ENCODE results near the gene APCDD1L.
"Not testable (repeated sequence)": the region's sequence is repeated elsewhere in the genome, so short reads cannot be mapped to it uniquely, and the experiment has no call there.

Gene APCDD1L

DNA sequence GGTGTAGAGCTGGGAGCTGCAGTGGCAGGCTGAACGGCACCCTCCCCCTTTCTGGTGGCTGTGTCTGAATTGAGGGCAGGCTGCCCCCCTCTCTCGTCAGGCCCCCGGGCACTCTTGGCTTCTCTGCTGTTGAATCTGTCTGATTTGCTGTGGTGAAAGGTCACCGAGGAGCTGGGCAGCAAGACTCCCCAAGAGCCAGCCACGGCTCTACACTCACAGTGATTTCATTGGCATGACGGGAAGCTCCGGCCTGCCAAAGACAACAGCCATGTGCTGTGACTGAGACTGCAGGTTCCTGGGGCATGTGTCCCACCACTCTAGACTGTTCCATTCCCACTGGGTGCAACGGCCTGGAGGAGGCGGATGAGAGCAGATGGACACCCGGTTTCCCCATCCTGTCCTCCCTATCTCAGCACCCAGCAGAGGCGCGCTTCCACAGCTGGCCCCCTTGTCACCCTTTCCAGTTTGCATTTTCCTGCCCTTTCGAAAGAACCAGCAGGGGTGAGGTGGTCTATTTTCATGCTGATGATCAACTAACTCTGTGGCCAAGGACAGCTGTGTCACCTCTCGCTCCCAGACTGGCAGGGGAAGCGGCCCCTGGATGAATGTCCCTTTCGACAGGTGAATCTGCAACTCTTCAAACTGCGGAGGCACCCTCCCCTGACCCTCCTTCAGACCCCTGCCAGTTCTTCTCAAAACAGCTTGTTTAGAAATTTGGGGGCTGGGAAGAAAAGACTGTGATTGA lies 2.2 kb downstream of the APCDD1L start:
- DNase-seq, result no peak

- no peak for DNase-seq
Measured at GRCh38 chr20:58511861-58512260, 3.3 kb downstream of the APCDD1L start.

DNA sequence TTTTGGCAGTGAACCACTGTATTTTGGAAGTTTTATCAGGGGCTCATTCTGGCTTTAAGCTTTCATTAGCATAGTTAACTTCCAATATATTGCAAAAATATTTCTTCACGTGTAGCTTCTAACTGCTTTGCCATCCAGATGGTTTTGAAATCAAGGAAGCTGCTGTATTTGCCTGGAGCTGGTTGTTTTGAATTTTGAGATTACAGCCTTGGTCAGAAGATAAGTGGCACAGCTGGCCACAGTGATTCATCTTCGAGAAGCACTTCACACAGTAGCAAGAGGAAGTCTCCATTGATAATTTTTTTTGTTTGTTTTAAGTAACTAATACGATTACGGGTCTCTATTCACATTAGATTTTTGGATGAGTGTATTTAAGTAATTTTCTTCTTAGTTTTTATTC lies 3.8 kb downstream of the APCDD1L start:
- no peak for DNase-seq

DNA sequence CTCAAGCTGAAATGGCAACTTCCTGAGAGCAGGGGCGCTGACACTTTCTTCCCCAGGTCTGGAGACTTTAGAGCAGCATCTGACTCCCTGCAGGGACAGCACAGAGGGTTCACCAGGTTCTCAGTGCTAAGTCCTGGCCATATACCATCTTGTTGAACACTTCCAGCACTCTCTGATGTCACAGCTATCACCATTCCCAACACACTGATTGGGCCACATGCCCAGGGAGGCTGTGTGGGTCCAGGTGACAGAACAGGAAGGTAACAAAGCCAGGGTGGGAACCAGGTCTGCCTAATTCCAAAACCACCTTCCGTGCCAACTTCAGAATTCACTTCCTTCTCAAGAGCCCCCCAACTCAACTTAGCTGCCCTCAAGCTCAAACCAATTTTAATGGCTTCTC lies 4.3 kb downstream of the APCDD1L start:
- no peak for DNase-seq

- no peak for DNase-seq
Measured at GRCh38 chr20:58508762-58509395, 6.3 kb downstream of the APCDD1L start.

DNA sequence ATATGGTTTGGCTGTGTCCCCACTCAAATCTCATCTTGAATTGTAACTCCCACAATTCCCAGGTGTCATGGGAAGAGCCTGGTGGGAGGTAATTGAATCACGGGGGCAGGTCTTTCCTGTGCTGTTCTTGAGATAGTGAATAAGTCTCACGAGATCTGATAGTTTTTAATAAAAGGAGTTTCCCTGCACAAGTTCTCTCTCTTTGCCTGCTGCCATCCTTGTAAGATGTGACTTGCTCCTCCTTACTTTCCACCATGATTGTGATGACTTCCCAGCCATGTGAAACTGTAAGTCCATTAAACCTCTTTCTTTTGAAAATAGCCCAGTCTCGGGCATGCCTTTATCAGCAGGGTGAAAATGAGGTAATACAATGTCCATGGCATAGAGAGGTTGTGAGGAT lies 8.2 kb downstream of the APCDD1L start:
- not testable (repeated sequence) for DNase-seq

GRCh38 chr20:58504566-58504965 lies 10.6 kb downstream of the APCDD1L start:
- DNase-seq, result no peak

- no peak for DNase-seq
Measured at GRCh38 chr20:58503668-58504067, 11.5 kb downstream of the APCDD1L start.

GRCh38 chr20:58500256-58500655 lies 14.9 kb downstream of the APCDD1L start:
- DNase-seq, result no peak

- no peak for DNase-seq
Measured at GRCh38 chr20:58498470-58499068, 16.6 kb downstream of the APCDD1L start.

DNA sequence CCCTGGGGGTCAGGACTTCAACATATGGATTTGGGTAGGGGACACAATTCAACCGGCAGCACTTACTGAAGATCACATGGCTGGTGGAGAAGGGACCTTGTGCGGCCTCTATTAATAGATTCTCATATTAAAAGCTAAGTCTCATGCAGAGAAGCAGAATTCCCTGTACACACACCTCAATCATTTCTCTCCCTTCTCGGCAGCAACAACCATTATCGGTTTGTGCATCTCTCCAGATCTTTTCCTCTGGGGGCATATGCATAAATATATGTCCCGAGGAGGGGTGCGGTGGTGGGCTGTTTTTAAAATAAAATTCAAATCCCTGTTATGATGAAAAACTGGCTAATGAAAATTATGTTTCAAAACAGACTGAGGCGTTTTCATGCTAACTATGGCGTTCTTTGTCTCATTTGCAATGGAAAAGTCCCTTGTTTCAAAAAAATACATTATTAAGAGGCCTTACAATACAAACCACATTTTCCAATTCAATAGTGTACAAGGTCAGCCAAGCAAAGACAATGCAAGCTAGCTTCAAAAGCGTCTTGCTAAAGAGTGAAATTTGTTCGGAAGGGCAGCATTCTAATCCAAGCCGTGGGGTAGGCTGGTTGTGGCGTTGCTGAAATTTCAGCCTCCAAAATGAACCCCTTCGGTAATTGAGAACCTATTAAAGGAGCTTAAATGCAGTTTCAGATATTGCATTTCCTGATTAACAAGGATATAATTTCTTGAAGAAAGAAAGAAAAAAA lies 17.3 kb downstream of the APCDD1L start:
- no peak for DNase-seq

DNA sequence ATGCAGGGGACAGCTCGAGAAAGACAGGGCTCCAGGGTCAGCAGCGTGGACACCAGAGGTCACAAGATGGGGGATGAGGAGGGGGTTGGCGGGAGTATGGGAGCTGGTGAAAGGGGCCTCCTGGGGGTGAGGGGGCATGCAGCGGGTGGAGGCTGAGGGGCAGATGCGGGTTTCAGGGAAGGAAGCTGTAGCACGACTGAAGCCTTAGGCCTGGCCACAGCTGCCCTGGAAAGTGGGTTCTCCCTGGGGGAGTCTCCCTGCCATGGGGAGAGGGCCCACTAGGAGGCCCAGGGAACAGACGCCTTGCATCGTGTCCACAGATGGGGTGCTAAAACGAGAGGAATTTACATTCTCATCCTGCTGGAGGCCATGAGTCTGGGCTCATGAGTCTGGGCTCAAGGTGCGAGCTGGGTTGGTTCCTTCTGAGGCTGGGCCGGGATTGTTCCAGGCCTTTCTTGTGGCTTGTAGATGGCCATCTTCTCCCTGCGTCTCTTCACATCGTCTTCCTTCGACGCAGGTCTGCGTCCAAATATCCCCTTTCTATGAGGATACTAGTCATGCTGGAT lies 18.0 kb downstream of the APCDD1L start:
- DNase-seq, result no peak

DNA sequence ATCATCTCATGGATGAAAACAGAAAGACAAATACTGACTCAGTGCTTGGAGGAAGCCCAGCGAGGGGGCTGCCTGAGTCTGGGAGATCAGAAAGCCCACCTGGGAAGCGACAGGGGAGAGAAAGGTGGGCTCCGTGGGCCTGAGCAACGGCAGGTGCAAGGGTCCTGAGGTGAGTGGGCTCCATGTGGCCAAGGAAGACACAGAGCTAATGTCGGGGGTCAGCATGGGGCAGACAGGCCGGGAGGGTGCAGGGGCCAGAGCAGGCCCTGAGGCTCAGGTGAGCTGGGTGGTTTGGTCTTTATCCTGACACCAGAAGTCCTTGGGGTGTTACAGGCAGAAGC lies 18.8 kb downstream of the APCDD1L start:
- DNase-seq, result no peak

DNA sequence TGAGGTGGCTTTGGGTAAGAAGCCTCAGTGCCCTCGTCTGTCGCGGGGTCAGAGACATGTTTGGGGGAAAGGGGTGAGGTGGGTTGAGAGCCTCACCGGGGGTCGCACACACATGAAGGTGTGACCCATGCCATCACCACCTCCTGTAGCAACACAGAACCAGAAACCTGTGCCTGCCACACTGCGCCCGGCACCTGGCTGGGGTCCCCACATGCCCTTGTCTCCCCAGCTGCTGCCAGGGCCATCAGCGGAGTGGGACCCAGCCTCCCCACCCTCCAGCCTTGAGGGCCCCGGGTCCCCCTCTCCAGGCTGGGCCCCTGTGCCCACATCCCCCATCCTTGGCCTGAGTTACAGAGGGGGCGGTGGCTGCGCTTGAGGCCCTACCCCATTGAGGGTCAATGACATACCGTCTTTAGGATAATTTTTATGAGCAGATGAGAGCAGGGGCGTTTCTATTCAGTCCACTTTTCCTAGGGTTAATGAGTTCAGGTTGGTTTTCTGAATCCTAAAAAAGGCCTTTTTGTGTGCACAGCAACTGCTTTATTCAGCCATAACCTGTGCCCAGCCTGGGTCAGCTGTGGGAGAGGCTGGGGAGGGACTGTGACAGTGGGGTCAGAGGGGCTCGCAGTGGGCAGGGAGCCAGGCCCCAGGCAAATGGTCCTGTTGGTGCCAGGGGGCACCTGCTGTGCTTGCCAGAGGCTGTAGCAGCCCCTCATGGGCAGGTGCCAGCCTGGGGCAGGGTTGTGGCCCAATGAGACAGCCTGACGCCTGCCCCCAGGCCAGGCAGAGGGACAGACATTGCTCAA lies 19.4 kb downstream of the APCDD1L start:
- DNase-seq, result no peak

DNA sequence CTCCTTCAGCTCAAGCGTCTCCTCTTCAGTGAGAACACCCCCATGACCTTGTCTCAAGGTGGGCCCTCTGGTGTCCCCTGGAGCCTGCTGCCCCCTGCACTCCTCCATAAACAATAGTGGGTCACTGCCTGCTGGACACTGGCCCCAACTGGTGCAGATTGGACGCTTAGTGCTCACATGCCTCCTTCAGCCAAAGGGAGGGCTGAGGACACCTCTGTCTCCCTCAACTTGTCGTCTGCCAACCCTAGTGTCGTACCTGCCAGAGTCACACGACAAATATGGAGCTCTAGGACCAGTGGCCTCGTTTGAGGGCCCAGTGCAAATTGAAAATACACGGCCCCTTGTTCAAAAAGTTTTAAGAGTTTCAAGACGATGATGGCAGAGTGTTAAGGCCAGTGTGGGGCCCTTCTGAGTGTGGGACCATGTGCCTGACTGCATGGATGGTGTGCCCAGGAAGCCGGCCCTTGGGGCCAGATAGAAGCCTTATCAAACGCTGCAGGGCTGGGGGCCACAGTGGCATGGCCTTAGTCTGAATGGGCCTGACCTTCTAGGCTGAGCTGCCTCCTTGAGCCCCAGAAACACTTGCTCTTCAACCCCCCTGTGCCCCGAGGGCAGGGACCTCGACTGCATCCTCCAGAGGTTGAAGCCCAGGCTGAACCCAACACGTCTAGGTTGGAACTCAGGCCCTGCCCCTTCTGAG lies 20.1 kb downstream of the APCDD1L start:
- DNase-seq, result no peak

GRCh38 chr20:58492795-58493524 lies 22.2 kb downstream of the APCDD1L start:
- no peak for DNase-seq

DNA sequence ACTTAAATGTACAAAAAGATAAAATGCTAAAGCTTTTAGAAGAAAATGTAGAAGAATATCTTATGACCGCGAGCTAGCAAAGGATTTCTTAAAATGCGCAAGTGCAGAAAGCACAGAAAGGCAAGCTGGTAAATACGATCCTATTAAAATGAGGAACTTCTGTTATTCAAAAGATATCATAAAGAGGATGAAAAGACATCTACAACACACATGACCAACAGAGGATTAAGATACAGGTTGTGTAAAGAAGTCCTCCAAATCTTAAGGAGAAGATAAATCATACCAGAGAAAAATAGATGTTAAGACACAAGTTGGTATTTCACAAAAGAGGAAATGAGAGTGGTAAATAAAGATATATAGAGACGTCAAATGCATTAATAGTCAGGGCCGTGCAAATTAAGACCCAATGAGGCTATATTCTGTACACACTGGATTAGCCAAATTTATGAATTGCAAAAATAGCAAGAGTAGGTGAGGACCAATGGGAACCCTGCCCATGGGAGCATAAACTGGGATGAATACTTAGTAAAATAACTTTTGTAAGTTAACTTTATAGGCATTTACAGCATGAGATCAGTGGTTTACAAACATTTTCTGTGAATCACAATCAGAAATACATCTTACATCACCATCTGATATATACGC lies 23.0 kb downstream of the APCDD1L start:
- DNase-seq, result no peak

DNA sequence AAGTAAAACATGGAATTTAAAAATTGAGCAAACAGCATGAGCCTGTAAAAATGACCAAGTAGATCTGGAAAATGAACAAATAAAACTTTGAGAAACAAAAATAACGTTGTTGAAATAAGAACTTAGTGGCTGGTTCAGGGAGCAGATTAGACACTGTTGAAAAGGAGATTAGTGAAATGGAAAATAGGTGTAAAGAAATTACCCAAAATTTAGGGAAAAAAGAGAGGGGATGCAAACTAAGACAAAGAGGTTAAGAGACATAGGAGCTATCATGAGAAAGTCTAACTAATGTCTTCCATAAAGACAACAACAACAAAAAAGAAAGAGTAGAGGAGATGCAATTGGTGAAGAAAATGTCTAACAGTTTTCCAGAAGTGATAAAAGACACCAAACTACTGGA lies 29.0 kb downstream of the APCDD1L start:
- no peak for DNase-seq

DNA sequence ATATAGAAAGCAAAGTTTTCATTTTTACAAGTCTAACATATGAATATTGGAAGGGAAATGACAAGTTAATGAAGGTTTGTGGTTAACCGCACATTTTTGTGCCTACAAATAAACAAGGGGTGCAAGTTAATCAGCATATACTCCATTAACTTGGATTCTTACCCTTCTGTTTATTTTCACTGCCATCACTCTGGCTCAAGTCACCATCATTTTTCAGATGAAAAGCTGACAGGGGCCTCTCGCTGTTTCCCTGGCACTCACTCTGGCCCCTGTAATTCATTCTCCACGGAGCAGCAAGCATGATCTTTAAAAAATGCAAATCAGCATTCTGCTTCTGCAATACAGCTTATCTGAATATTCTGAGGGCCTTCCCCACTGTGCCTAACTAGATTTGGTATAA lies 29.8 kb downstream of the APCDD1L start:
- DNase-seq, result no peak

DNA sequence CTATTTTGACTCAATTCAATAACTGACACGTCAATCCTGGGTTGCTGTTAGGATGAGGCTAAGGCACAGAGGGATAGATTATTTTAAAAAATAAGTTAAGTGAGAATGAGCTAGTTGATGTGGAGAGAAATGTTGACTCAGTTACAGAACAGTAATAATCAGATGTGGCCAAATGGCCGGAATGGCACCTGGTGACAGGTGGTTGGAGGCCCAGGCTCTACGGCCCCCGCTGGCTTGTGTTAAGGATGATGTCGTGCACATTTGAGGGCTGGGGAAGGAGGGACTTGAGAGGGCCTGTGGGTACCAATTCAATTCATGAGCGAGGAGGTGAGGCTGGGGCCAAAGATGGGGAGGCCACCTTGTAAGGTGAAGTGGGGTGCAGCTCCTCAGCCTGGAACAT lies 31.7 kb downstream of the APCDD1L start:
- DNase-seq, result no peak

DNA sequence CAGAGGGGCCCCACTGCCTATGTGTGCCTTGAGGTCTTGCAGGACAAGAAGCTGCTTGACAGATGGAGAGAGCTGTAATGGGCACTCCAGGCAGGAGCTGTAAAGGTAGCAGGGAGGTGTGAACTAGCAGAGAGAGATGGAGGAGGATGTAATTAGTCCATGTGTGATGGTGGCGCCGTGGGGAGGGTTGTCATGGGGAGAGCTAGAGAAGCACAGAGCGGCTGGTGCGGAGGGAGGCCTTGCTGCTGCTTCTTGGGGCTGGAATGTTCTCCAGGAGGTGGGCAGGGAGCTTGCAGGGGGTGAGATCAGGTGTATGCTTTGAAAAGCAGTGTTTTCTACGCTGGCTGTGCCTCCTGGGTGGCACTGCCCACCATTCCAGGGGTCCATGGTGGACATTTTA lies 32.1 kb downstream of the APCDD1L start:
- no peak for DNase-seq
